ENCODE measurements around the gene CAPG.
"Not testable (repeated sequence)": the region's sequence is repeated elsewhere in the genome, so short reads cannot be mapped to it uniquely, and the experiment has no call there.

CAPG gene

DNA sequence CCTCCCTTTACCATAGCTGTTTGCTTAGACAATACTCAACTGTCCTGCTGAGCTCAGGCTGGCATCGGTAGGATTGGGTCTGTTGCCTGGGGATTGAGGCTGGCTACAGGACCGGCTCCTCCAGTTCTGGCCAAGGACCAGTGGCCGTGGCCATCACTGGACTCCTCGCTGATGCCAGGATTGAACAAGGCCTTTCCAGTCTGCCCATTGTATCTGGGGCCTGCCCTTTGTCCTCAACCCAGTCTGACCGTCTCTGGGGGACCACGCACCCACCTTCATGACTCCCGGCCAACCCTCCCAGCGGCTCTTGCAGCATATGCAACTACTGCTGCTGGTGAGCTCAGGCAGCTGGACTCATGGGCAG is 37.0 kb upstream of the CAPG start:
- Histone ChIP-seq H3K9me3 (ENCODE audit: control insufficient read depth, low read length) (no peaks in the 10 kb centered on the region), H3K36me3 (ENCODE audit: control insufficient read depth, insufficient read depth, low read length) (no peaks in the 10 kb centered on the region), H3K27ac (ENCODE audit: low read depth, low read length, severe bottlenecking) (no peak overlapping the region), H3K4me1 (ENCODE audit: control insufficient read depth, insufficient read depth, low read length, poor library complexity, severe bottlenecking) (peaks cover 23% of the 10 kb centered on the region), H3K4me3 (ENCODE audit: extremely low read depth, insufficient read depth, low read length, poor library complexity, severe bottlenecking) (no peak overlapping the region)
- WGBS, 2 experiments (ENCODE audit: insufficient coverage in 2 of 2) = 92 to 97% methylated on average over 8 of the region's 8 CpGs

DNA sequence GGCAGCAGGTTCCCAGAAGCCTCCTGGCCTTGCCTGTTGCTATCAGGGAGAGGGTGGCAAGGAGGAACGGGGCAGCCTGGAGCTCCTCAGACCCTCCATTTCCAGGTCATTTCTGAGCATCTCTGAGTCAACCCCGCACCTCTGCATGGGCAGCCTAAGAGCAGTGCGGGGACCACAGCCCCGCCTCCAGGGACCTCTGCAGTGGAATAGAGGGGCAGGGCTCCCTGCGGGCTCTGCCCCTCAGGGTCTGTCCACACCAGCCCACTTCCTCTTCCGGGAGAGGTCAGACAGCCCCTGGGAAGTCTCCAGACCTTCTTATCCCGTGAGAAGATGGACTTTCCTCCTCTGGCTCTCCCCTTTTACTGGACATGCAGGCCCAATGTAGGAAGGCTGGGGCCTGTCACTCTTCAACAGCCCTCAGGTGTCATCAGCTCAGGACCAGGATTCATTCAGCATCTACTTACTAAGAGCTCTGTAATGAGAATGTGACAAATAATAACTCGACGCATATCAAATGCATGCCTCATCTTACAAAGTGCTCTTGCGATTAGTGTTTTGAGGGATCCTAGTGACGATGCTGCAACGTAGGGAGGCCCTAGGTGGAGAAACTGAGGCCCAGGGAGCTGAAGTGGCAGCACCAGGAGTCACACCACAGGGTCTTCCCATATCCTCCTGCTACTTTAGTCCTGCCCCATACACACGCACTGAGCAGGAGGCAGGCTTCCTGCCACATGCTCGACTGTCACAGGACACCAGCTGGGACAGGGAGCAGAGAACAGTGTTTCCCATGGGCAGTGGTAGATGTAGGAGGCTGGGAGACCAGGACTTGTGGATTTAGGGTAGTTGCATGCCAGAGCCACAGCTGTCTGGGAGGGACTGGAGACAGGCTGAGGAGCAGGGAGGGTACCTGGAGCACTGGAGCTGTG is 36.4 kb upstream of the CAPG start:
- Histone ChIP-seq H3K27ac (ENCODE audit: low read depth, low read length, severe bottlenecking) (peak overlapping the region; percentile 87), H3K36me3 (ENCODE audit: control insufficient read depth, insufficient read depth, low read length) (no peaks in the 10 kb centered on the region), H3K9me3 (ENCODE audit: control insufficient read depth, low read length) (no peaks in the 10 kb centered on the region), H3K4me3 (ENCODE audit: extremely low read depth, insufficient read depth, low read length, poor library complexity, severe bottlenecking) (no peak overlapping the region), H3K4me1 (ENCODE audit: control insufficient read depth, insufficient read depth, low read length, poor library complexity, severe bottlenecking) (peaks cover 23% of the 10 kb centered on the region)
- WGBS, 2 experiments (ENCODE audit: insufficient coverage in 2 of 2) = 86 to 87% methylated on average over 9 to 13 of the region's 14 CpGs

DNA sequence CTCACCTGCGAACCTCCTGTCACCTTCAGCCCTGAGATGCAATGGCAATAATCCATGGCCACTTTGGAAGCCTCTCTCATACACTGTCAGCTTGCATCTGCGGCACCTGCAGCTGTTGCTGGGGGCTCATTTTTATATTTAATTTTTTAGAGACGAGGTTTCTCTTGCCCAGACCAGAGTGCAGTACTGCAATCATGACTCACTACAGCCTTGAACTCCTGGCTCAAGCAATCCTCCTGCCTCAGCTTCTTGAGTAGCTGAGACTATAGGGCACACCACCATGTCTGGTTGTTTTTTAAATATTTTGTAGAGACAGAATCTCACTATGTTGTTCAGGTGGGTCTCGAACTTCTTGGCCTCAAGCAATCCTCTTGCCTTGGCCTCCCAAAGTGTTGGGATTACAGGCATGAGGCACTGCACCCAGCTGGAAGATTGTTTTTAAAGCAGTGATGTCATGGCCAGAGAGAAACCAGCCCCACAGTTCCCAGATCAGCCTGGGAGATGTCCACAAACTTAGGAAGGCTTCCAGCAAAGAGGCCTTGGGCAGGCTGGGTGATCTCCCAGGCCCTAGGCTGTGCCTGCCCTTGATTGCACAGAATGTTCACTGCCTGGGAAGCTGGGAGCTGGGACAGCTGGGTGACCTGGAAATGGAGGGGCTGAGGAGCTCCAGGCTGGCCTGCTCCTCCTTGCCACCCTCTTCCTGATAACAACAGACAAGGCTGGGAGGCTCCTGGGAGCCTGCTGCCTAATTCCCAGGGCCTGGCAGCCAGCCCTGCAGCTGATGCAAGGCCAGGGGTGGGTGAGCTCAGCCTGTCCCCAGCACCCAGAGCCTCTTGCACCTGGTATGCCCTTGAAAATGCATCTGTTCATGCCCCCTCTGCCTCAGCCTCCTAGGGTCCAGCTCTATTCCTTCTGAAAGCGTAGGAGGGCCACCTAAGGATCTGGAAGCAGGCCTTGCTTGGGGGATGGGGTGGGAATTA is 35.4 kb upstream of the CAPG start:
- Histone ChIP-seq H3K9me3 (ENCODE audit: control insufficient read depth, low read length) (no peaks in the 10 kb centered on the region), H3K36me3 (ENCODE audit: control insufficient read depth, insufficient read depth, low read length) (no peaks in the 10 kb centered on the region), H3K4me3 (ENCODE audit: extremely low read depth, insufficient read depth, low read length, poor library complexity, severe bottlenecking) (no peak overlapping the region), H3K4me1 (ENCODE audit: control insufficient read depth, insufficient read depth, low read length, poor library complexity, severe bottlenecking) (peaks cover 23% of the 10 kb centered on the region), H3K27ac (ENCODE audit: low read depth, low read length, severe bottlenecking) (peak overlapping the region; percentile 87)
- 88 to 100% methylated on average over 3 of the region's 5 CpGs for WGBS, 2 experiments (ENCODE audit: insufficient coverage in 2 of 2)

DNA sequence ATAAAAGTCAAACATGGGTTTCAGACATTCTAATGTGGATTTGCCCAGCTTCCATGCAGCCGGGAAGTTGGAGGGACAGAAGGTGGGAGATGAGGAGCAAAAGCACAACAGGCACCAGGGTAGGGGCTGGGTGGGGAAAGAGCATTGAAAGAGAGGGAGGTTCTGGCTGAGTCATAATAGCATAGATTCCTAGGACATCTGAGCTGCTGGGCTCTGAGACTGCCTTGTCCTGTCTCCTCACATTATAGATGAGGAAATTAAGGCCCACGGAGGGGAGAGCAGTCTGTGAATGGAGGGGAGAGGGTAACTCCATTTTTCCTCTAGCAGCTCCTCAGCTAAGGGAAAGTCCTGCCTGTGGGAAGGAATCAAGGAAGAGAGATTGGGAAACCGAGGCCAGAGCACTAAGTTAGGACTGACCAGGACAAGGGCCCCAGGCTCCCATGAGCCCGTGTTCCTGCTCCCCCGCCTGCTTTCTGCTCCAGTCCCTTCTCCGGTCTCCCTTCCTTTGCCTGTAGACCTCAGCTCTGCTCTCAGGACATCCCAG is 34.5 kb upstream of the CAPG start:
- Histone ChIP-seq H3K9me3 (ENCODE audit: control insufficient read depth, low read length) (no peaks in the 10 kb centered on the region), H3K36me3 (ENCODE audit: control insufficient read depth, insufficient read depth, low read length) (no peaks in the 10 kb centered on the region), H3K4me3 (ENCODE audit: extremely low read depth, insufficient read depth, low read length, poor library complexity, severe bottlenecking) (no peak overlapping the region), H3K4me1 (ENCODE audit: control insufficient read depth, insufficient read depth, low read length, poor library complexity, severe bottlenecking) (peaks cover 23% of the 10 kb centered on the region), H3K27ac (ENCODE audit: low read depth, low read length, severe bottlenecking) (peak overlapping the region; percentile 87)
- 94 to 95% methylated on average over 4 to 5 of the region's 6 CpGs for WGBS, 2 experiments (ENCODE audit: insufficient coverage in 2 of 2)

DNA sequence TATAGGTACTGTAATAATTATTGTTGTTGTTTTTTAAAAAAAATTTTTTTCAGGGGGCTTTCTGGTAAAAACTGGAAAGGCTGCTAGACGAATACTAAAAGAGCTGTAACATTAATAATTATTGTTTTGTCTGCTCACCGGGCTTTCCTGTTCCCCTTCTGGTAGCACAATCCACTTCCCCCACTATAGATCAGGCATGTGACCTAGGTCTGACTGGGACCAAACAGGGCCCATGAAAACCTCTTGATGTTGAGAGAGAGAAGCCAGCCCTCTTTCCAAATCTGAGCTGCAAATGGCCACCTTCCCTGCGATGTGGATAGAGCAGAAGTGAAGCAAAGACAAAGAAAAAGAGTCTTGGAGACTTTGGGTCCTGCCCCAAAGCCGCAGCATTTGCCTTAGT is 31.7 kb upstream of the CAPG start:
- H3K27ac ChIP-seq (ENCODE audit: low read depth, low read length, severe bottlenecking) = no peak overlapping the region
- peaks cover 29% of the 10 kb centered on the region for H3K4me1 ChIP-seq (ENCODE audit: control insufficient read depth, insufficient read depth, low read length, poor library complexity, severe bottlenecking)
- 86 to 89% methylated on average over 2 of the region's 4 CpGs for WGBS, 2 experiments (ENCODE audit: insufficient coverage in 2 of 2)
- no peaks in the 10 kb centered on the region for H3K36me3 ChIP-seq (ENCODE audit: control insufficient read depth, insufficient read depth, low read length)
- no peak overlapping the region for H3K4me3 ChIP-seq (ENCODE audit: extremely low read depth, insufficient read depth, low read length, poor library complexity, severe bottlenecking)
- H3K9me3 ChIP-seq (ENCODE audit: control insufficient read depth, low read length) = no peaks in the 10 kb centered on the region

DNA sequence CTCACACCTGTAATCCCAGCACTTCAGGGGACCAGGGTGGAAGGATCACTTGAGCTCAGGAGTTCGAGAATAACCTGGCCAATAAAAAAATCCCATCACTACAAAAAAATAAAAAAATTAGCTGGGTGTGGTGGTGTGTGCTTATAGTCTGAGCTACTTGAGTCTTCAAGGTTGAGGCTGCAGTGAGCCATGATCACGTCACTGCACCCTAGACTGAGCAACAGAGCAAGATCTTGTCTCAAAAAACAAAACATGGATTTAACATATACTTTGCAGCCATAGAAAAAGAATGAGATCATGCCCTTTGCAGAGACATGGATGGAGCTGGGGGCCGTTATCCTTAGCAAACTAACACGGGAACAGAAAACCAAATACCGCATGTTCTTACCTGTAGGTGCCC is 30.6 kb upstream of the CAPG start:
- no peaks in the 10 kb centered on the region for H3K36me3 ChIP-seq (ENCODE audit: control insufficient read depth, insufficient read depth, low read length)

DNA sequence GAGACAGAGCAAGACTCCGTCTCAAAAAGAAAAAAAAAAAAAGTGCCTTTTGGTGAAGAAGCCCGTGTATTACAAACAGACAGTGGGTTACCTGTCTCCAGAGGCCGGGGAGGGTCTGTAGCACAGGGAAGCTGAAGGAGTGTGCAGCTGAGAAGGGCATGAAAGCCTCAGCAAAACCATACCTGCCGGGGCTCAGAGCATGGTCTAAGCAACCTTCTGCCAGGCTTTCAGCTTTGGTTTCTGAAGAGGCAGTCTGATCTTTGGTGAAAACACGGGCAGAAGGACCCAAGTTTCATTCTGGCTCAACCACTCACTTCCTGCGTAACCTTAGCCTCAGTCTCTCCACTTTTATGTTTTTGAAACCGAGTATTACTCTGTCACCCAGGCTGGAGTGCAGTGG is 29.8 kb upstream of the CAPG start:
- no peaks in the 10 kb centered on the region for H3K9me3 ChIP-seq (ENCODE audit: control insufficient read depth, low read length)
- no peaks in the 10 kb centered on the region for H3K36me3 ChIP-seq (ENCODE audit: control insufficient read depth, insufficient read depth, low read length)
- 91 to 93% methylated on average over 7 of the region's 7 CpGs for whole genome bisulfite sequencing, 2 experiments (ENCODE audit: insufficient coverage in 2 of 2)
- peaks cover 14% of the 10 kb centered on the region for H3K4me1 ChIP-seq (ENCODE audit: control insufficient read depth, insufficient read depth, low read length, poor library complexity, severe bottlenecking)
- no peak overlapping the region for H3K4me3 ChIP-seq (ENCODE audit: extremely low read depth, insufficient read depth, low read length, poor library complexity, severe bottlenecking)
- no peak overlapping the region for H3K27ac ChIP-seq (ENCODE audit: low read depth, low read length, severe bottlenecking)

More for the DNA sequence above, 30.6 kb upstream of the CAPG start:
- H3K4me1 ChIP-seq (ENCODE audit: control insufficient read depth, insufficient read depth, low read length, poor library complexity, severe bottlenecking) = peaks cover 21% of the 10 kb centered on the region
- whole genome bisulfite sequencing, 2 experiments (ENCODE audit: insufficient coverage in 2 of 2) = 92 to 95% methylated on average over 3 to 4 of the region's 5 CpGs
- no peaks in the 10 kb centered on the region for H3K9me3 ChIP-seq (ENCODE audit: control insufficient read depth, low read length)
- H3K27ac ChIP-seq (ENCODE audit: low read depth, low read length, severe bottlenecking) = no peak overlapping the region
- H3K4me3 ChIP-seq (ENCODE audit: extremely low read depth, insufficient read depth, low read length, poor library complexity, severe bottlenecking) = no peak overlapping the region

DNA sequence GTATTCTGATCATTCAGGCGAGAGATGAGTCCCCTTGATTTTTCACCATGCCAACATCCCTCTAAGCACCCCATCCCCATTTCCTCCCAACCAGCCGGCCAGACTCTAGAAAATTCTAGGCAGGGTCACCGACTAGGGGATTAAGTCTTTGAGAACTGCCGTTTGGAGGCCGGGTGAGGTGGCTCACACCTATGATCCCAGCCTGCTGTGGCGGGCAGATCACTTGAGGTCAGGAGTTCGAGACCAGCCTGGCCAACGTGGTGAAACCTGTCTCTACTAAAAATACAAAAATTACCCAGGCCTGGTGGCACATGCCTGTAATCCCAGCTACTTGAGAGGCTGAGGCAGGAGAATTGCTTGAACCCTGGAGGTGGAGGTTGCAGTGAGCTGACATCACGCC is 29.4 kb upstream of the CAPG start:
- not testable (repeated sequence) for H3K4me3 ChIP-seq (ENCODE audit: extremely low read depth, insufficient read depth, low read length, poor library complexity, severe bottlenecking); H3K36me3 ChIP-seq (ENCODE audit: control insufficient read depth, insufficient read depth, low read length); H3K9me3 ChIP-seq (ENCODE audit: control insufficient read depth, low read length); H3K27ac ChIP-seq (ENCODE audit: low read depth, low read length, severe bottlenecking)
- 91 to 95% methylated on average over 4 to 7 of the region's 9 CpGs for WGBS, 2 experiments (ENCODE audit: insufficient coverage in 2 of 2)
- peaks cover 10% of the 10 kb centered on the region for H3K4me1 ChIP-seq (ENCODE audit: control insufficient read depth, insufficient read depth, low read length, poor library complexity, severe bottlenecking)

DNA sequence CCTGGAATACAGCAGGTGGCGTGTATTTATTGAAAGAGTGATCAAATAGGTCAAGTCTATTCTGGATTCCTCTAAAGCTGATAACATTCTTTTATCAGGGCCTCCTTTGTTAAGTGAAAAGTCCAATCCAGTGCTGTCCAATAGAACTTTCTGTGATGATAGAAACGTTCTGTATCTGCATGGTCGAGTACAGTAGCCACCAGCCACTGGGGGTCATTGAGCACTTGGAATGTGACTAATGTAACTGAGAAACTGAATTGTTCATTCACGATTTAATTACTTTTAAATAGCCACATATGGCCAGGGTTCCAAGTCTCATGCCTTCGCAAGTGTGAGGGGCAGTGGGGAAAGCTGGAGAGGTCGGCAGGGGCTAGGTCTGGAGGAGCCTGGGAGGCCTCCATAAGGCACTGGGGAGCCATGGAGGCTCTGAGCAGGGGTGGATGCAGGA is 28.9 kb upstream of the CAPG start:
- Histone ChIP-seq H3K4me3 (ENCODE audit: extremely low read depth, insufficient read depth, low read length, poor library complexity, severe bottlenecking) (no peak overlapping the region), H3K27ac (ENCODE audit: low read depth, low read length, severe bottlenecking) (no peak overlapping the region), H3K9me3 (ENCODE audit: control insufficient read depth, low read length) (no peaks in the 10 kb centered on the region), H3K36me3 (ENCODE audit: control insufficient read depth, insufficient read depth, low read length) (no peaks in the 10 kb centered on the region), H3K4me1 (ENCODE audit: control insufficient read depth, insufficient read depth, low read length, poor library complexity, severe bottlenecking) (peaks cover 9% of the 10 kb centered on the region)
- WGBS, 2 experiments (ENCODE audit: insufficient coverage in 2 of 2) = 98% methylated on average over 4 to 5 of the region's 6 CpGs

DNA sequence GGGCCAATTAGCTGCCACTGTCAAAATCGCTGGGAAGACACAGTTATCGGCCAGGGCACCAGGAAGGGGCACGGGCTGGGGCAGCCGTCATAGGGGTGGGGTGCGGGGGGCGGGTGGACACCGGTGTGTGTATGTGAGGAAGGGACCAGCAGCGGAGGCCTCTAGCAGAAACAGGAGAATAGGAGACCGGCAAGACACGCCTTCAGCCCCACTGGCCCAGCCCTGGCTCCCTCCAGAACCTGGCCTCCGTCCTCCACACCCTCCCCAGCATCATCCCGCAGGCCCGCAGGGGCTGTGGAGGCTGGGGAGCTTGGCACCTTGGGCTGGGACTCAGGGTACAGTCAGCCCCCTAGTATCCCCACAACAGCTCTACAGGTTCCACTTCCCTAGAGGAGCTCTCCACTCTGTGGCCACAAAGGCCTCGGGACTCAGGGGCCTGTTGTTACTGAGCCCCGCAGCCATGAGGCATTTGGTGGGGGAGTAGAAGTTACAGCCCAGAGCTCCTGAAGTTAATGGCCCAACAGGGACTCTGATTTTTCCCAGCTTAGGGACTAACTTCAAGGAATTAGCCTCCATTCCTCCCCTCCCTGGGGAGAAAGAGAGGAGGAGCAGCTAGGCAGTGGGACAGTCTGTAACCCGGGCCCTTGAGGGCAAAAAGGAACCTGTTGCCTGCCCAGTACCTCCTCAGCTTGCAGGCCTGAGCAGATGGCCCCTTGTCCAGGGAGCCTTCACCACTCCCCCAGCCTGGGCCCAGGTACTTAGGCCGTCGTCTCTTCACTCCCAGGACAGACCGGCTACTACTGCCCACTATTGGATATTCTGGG is 28.2 kb upstream of the CAPG start:
- Histone ChIP-seq H3K27ac (ENCODE audit: low read depth, low read length, severe bottlenecking) (peak overlapping the region; percentile 86), H3K9me3 (ENCODE audit: control insufficient read depth, low read length) (no peaks in the 10 kb centered on the region), H3K4me3 (ENCODE audit: extremely low read depth, insufficient read depth, low read length, poor library complexity, severe bottlenecking) (peak overlapping the region; percentile 21), H3K36me3 (ENCODE audit: control insufficient read depth, insufficient read depth, low read length) (no peaks in the 10 kb centered on the region), H3K4me1 (ENCODE audit: control insufficient read depth, insufficient read depth, low read length, poor library complexity, severe bottlenecking) (peaks cover 9% of the 10 kb centered on the region)
- 44 to 47% methylated on average over 3 to 15 of the region's 19 CpGs for WGBS, 2 experiments (ENCODE audit: insufficient coverage in 2 of 2)
